PC-9 (cell line): ENCODE measurements around the gene GMPR2.

Source experiments
- CTCF ChIP-seq: fragments of 200-600 bp; sonication (generic); conservative IDR thresholded peaks from 2 replicates; pipeline ENCODE4 v1.6.1; 2017; ENCODE audit warnings: mixed run types, antibody characterized with exemption, mild to moderate bottlenecking, moderate library complexity
- EZH2 ChIP-seq: fragments of 200-600 bp; sonication (generic); IDR thresholded peaks from 2 replicates; pipeline ENCODE4 v1.8.0; 2017; ENCODE audit warnings: antibody characterized with exemption, low read depth

GRCh38 chr14:24190416-24190815 is 42.3 kb upstream of the GMPR2 start:
- TF ChIP-seq CTCF (no peak), EZH2 (no peak)
